Posterior cingulate gyrus (tissue), 11 donors: ENCODE measurements around the gene ROCK2.
A peak's percentile ranks its signal among the peaks of the same experiment; 100 is the strongest.

Experiments used
- DNase-seq, 10 donors: peaks; one replicate each; pipeline versions ENCODE4 v3.0.0 to v3.0.0-alpha.2; 2020 to 2021; ENCODE audit warnings: mixed read lengths in 3 of 10
- intact Hi-C: fragments of 100-400 bp; cut with DNase I; formaldehyde crosslinking; loops from one replicate; pipeline ENCODE4 v1.15.1; 2023

The ROCK2 gene

DNA sequence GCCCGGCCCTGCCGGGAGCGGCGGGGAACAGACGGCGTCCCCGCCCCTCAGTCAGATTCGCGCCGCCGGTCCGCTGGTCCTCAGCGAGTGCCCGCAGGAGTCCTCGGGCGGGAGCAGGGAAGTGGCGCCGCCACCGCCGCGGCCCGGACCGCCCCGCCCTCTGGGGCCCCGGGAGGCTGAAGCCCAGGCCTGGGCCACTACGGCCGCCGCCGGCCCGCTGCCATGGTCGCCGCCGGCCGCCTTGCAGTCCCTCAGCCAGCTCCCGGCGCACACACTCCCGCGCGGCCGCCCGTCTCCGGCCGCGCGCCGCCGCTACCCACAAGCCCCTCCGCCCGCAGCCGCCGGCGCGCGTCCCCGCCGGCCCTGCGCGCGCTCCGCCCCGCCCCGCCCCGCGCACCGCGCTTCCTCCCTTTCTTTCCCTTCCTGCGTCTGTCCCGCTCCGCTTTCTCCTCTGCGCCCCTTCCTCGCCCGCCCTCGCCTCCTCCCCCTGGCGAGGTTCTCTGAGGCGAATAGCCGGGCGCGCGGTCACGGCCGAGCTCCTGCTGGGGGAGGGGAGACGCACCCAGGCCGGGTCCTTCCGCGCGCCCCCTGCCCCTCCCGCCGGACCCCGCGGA lies at the start of gene ROCK2:
TSS of gene ROCK2 (minus strand) at position 295 of the 614 bp plus-strand sequence. CDS start 500 bp downstream, outside the sequence.
- intact Hi-C loops = loop anchor here (10.0 kb wide), 2 partner anchors 110 to 190 kb away; partner anchors contain the start of gene SLC66A3
- DNase-seq = peak; percentile 72 to 97 (median 82)

DNA sequence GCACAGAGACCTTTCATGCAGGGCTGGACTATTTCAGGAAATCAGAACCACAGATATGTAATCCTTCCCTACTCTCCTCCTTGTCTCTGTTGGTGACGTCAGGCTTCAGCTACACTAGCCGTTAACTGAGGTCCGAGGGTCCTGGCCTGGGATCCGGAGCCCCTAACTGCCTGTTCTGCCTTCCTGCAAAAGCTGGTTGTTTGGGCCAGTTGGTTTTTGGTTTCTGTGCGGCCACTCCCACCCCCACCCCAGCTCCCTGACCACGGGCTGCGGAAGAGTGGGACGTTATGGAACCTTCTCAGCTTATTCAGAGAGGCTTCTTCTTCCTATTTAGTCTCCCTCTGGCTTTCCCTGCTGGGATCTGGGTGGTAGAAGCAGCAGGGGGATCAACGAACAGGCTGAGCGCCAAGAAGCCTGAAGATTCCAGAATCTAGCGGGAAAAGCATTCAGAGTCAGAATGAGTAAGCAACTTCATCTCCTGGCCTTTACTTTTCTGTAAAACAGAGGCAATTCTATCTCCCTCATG lies 49.3 kb upstream of the ROCK2 start:
- peak in 2 of 10 donors; percentile 42 to 60 for DNase-seq
- intact Hi-C loops = no loop called here

DNA sequence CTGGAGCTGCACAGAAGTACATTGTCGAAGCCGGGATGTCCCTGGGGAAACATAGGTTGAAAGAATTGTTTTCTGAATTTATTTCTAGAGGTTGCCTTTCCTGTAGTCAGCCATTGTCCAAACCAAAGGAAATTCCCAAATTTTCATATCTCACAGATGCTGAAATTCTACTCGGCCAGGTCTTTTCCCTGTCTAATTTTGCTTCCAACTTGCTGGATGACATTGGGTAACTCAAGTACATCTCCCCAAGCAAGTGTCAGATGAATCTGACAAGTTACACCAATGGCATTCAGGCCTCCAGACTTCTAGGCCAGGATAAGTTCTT lies 47.5 kb upstream of the ROCK2 start:
- intact Hi-C loops = no loop called here

DNA sequence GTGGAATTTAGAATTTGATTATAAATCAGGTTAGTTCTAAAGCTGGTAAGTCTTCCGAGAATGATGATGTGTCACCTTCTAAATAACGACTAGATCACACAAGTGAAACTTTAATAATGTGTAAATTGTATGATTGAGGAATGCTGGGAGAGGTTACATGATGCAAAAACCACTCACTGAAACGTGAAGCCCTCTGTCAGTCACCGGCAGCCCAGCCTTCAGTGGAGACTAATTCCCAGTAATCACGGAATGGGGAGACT lies 45.9 kb upstream of the ROCK2 start:
- DNase-seq = peak in 1 of 10 donors; percentile 12
- intact Hi-C loops = no loop called here

More for the DNA sequence above, 47.5 kb upstream of the ROCK2 start:
- DNase-seq = no peak

DNA sequence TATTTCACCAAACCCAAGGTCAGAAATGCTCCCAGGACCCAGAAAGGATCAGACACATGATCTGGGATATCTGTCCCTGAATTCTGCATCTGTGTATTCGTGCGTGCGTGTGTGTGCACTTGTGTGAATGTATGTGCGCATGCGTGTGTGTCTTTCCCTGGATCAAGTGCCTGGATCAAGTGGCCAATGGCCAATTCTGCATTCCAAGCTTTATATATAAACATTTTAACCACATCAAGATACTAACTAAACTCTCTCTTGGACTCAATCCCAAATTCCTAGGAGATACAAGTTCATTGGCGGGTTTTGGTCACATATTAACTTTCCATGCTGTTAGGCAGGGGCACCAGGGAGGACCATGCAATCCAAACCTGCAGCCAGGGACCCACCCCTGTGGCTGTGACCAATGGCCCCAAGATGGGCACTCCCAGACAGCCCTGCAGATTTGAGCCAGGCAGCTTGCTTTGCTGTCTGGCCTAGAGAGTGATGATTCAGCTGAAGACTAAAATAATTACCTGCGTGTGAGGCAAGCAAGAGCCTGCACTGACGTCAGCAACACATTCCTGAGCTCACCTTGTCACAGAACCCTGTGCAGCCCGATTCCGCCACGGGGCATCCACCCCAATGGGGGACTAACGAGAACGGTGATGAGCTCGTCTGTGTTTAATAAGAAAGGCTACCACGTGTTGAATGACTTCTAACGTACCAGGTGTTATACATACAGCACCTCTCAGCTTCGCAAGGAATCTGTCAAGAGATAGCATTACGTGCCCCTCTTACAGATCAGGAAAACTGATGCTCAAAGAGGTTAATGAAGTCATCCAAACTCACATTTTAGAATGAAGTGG lies 45.3 kb upstream of the ROCK2 start:
- peak in 2 of 10 donors; percentile 47 to 70 for DNase-seq
- intact Hi-C loops = no loop called here

DNA sequence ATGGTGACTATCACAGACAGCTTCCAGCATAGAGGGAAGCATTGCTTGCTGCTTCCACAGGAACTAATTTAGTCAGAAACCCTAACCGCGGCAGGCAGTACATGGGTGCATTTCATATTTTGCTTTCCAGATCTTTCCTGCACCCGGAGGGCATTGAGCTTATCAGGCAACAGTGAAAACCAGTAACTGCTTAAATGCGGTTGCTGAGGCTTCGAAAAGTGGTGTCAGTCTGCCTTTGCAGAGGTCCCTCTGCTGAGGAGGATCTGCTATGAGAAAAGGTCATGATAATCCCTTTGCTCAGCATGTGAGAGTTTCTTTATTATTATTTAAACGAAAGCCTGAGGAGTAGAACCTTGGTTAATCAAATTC lies 44.6 kb upstream of the ROCK2 start:
- DNase-seq = peak in 1 of 10 donors; percentile 19
- intact Hi-C loops = no loop called here

DNA sequence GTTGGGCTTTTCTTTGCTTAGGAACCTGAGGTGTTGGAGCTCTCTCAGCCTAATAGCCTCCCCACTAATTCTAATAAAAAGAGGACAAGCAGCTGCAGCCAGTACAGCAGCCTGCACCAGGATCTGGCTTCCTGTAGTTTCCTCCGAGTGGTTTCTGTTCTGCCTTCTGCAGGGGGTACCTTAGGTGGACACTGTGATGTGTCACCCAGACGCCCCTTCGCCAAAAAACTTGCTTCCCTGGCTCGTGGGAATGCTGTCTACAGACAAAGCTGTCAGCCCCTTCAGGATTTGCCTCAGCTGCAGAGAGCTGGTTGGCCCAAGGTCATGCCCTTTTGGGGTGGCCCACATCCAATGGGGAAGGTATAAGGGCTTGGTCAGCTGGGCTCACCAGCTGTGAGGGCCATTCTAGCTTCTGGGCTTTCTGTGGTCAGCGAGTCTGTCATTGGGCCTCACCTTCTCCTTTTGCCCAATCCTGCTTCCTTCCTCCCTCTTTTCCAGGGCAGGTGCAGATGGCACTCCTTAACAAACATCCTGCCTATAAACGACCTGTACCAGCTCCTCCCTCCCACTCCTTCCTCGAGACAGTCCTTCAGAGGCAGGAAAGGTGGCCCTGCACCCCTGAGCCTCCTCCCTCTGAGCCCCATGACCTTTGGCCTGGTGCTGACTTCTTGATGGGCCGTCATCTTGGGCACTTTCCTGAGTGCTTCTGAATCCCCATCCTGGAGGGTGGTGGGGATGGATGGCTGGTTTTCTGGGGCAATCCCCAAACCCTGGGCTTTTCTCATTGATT lies 44.0 kb upstream of the ROCK2 start:
- intact Hi-C loops = no loop called here
- DNase-seq = peak in 2 of 10 donors; percentile 21 to 59

DNA sequence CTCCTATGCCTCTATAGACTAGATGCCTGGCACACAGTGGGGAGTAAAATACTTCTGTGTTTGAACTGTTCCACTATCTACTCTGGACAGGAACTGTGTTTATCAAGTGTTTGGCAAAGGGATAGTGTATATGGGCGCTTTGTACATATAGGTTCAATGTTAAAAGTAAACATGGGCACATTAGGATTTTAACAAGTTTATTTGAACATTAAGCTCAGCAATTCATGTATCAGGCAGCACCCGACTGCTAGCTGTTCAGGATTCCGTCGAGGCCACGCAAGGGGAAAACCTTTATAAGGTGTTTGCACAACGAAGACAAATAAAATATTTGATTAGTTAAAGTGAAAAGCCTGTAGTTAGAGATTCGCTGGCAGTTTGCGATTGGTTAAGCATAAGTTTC lies 43.4 kb upstream of the ROCK2 start:
- DNase-seq = peak in 1 of 10 donors; percentile 18
- intact Hi-C loops = no loop called here

DNA sequence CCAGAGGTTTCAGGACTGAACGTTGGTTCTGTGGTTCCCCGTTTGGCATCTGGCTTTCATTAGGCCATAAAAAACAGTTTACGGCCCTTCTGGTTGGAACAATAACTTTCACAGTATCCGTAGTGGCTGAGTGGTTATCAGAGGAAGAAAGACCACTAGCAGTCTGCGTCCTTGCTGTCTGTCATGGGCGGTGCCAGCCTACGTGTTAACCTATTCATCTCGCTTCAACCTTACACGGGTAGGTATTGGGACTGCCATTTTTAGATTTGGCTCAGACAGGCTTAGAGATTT lies 42.6 kb upstream of the ROCK2 start:
- DNase-seq = peak in 2 of 10 donors; percentile 7 to 37
- intact Hi-C loops = no loop called here

DNA sequence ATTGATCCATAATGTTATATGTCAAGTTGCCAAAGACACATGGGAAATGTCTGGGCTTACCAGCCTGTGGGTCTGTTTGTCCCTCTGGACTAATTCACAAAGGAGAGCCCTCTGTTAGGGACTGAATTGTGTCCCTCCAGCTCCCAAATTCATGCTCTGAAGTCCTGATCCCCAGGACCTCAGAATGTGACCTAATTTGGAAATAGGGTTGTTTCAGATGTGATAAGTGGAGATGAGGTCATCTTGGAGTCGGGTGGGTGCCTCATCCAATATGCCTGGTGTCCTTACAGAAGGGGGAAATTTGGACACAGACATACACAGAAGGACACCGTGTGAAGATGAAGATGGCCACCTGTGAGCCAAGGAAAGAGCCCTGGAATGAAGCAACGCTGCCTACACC lies 41.4 kb upstream of the ROCK2 start:
- peak in 1 of 10 donors; percentile 2 for DNase-seq
- intact Hi-C loops = no loop called here

DNA sequence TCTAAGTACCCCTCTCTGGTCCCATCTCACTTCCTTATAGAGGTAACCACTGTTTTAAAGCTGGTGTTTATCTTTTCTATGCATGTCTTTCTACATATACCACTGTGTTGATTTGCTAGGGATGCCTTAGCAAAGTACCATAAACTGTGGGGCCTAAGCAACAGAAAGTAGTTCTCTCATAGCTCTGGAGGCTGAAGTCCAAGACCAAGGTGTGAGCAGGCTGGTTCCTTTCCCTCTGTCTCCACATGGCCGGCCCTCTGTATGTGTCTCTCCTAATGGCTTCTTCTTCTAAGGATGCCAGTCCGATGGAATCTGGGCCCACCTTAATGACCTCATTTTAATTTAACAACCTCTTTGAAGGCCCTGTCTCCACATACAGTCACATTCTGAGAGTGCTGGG lies 40.8 kb upstream of the ROCK2 start:
- DNase-seq = peak in 1 of 10 donors; percentile 57

DNA sequence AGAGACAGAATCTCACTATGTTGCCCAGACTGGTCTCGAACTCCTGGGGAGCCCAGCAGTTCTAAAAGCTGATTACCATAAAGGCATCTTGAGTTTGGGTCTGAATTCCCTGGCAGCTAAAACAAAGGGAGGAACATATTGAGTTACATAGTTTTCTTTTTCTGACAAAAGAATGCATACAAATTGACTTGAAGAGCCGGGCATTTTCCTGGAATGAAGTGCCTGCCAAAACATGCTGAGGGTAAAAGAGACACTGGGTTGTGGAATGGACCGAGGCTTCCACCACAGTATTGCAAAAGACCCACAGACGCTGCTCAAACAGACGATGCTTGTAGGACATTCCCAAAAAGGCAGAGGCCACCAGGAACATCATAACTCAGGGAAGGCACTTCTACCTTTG lies 35.1 kb upstream of the ROCK2 start:
- intact Hi-C loops = no loop called here
- no peak for DNase-seq

More for the DNA sequence above, 40.8 kb upstream of the ROCK2 start:
- intact Hi-C loops = no loop called here

DNA sequence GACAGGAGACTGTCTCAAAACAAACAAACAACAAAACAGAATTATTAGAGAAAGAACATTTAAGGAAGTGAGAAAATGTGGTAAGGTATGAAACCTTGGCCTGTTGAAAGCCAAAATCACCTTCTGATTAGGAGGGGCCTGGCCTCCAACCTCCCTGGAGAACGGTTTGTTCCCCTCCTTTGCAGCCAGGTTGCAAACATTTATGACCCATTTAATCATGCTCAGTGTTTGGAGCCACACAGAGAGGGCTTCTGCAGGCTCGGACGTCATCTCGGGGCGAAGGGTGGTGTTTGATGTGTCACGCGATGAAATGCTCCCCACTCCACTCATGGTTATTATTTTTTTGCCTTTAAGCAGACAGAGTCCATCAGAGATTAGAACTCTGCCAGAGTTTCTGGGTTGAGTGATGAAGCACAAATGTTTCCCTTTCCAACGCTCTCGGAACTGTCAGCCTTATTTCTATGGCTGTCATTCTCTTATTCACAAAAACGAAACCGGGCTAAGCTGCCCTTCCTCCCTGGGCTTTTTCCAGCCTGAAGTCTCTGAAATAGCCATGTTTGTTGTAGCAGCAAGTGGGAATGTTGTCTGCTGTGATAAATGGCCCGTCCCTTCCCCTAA lies 33.6 kb upstream of the ROCK2 start:
- intact Hi-C loops = no loop called here

DNA sequence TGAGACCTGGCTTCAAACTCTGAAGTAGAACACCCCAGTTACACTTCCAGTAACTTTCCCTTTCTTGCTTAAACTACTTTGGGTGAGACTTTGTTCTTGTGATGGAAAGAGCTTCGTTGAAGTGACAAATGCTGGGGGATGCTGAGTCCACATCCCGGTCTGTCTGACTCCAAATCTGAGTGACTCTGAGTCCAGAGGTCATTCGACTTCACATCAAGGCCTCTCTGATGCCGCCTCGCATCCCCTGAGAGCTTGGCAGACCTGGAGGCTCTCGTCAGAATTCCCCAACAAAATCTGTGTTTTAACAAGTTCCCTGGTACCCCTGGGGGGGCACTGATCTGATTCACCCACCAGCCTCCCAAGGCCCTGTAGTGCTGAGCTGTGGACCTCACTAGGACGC lies 31.6 kb upstream of the ROCK2 start:
- intact Hi-C loops = no loop called here

More for the DNA sequence above, 33.6 kb upstream of the ROCK2 start:
- DNase-seq = peak in 1 of 10 donors; percentile 24

DNA sequence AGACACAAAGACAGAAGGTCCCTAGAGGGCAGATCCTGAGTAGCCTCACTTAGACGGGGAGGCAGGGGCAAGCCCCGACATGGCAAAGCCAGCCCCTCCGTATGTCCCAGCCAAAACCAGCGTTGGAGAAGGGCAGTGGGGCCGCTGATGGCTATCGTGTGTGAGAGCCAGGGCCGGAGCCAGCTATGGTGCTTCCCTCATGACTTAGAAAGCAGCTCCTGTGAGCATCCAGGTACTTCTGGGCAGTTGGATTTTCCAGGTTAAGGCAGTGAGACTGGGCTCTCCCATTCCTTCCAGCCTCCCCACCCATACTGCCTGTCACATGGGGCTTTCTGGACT lies 31.2 kb upstream of the ROCK2 start:
- peak in 1 of 10 donors; percentile 70 for DNase-seq
- intact Hi-C loops = no loop called here

More for the DNA sequence above, 31.6 kb upstream of the ROCK2 start:
- no peak for DNase-seq

DNA sequence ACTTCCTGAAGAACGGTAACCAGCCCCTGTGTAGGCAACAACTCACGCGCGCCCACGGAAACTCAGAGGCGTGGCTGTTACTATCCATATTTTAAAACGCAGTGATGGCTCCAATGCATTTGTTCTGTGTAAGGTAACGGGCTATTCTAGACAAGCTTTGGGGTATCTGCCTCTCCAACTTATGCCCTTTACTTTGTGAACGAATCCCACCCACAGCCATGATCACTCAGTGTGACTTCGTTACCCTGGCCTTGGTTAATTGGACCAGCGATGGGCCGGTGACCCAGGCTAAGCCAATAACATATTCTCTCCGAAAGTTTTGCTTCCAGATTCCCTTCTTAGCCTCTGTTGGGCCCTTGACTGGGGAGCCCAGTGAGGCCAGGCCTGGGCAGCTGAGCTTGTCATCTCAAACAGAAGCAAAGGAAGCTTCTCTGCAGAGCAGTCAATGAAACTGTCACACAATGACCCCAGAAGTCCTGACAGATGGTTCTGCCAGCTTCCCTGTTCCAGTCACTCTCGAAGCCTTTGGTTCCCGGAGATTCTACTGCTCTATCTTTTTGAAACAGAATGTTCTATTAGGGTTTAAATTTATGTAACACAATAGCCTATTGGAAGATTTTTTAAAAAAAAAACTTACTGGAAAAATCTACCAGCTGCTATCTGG lies 30.7 kb upstream of the ROCK2 start:
- no peak for DNase-seq
- intact Hi-C loops = no loop called here

DNA sequence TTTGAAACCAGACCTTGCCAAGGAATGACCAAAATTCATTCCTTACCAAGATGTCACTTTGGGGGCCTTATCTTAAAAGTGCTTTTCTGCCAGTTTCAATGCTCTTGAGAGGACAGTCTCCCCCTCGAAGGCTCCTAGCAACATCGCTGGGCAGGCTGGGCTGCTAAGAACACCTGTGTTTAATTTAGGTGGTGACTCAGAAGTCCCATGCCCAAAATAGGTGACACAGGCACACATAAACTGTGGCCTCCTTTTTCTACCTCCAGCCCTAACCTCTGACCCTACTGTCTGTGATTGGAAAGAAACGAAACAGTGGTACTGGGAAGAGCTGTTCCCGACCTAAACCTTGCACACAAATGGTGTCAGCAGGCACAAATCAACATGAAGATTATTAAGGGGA lies 28.7 kb upstream of the ROCK2 start:
- intact Hi-C loops = no loop called here
- DNase-seq = no peak

DNA sequence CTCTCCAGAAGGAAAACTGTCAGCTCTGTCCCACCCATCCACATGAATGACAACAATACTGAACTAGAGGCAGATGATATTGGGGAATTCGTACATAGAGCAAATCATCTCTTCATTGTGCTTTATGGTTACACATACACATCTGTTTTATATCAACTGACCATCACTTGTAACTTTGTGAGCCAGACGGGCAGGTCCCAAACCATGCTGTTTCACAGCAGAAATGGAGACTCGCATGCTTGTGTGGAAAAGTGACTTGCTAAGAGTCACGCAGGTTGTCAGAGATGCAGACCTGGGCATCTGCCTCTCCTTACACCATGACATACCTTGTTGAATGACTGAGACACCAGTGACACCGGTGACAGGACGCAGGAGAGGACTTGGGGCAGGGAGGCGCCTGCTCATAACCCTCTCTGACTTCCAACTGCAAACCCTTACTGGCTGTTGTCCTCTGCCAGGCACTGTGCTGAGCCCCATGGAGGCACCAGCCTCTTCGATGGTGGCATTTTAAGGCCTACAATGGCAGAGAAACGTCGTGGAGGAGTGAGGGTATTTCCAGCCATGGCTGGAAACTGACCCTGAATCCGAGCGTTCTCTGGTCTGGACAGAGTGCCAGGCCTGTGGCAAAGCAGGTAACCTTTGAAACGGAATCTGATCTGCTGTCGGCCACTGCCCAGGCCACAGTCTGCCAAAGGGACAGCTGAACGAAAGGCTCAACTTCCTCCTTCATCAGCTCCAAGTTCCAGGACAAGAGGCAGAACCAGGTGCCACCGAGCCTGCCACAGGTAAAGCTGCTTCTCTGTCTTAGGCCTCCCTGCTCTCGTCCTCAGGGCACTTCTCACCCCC lies 26.9 kb upstream of the ROCK2 start:
- DNase-seq = no peak
- intact Hi-C loops = no loop called here

DNA sequence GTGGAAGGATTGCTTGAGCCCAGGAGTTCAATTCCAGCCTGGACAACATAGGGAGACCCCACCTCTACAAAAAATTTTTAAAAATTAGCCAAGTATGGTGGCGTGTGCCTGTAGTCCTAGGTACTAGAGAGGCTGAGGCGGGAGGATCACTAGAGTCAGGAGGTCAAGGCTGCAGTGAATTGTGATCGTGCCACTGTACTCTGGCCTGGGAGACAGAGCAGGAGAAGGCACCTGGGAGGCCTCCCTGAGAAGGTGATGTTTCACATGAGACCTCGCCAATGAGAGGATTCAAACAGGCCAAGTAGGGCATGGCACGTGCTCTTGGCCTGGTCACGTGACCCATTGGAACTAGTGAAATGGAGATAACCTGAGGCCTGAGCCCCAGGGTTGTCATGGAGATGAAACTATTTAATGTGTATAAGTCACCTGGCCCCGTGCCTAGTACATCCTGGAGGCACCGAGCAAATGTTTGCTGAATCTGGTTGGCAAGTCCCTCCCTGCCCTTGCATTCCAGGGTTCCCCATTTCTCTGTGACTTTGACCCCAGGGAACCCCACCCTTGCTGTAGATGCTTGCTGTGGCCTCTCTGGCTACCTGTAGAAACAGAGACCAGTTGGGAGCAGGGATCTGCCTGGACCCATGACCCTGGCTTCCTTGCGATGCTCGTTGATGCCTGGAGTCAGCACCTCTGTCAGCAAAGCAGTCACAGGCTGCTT lies 26.1 kb upstream of the ROCK2 start:
- intact Hi-C loops = no loop called here
- DNase-seq = no peak
